ENCODE measurements around the gene MBOAT1. TPM values are rescaled to one million over a fixed set of nuclear protein-coding genes. Genes with fewer than 3 reads are reported as not detected.

The MBOAT1 gene
- total RNA-seq, 4 donors from 2014 or later: 0.61 to 1.8 (median 1.1) TPM

DNA sequence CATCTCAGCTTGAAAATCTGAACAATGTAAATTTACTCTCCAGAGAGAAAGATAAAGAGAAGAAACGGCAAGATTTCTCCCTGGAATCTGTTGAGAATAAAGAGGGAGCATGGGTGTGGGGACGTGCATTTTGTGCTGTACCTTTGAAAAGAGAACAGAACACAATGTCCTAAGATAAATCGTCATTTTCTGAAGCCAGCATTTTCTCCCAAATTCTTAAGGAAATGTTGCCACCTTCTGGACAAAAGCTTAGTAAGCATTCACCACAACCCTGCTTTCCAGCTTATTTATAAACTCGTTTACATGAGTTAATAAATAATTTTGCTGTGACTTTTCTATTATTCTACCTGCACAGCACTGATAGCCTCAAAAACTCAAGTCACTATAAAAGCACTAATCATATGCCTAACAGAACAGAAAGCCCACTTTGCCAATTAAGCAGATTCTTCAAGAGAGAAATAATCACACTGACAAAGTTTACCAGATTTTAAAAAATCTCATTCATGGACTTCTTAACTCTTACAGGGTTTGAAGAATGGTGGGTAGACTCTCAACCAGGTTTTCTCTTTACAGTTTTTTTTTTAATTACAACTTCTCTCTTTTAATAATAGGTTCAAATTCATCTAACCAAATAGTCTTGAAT, 155.8 kb downstream of the MBOAT1 start:
- intact Hi-C loops (cut with DNase I; ENCODE audit: low total_unique reads): loop anchor here (5.0 kb wide), 1 partner anchor 1459 kb away; no protein-coding TSS in a partner anchor
- TF ChIP-seq POLR2A (IDR thresholded peaks at IDR 0.05): no peak
- TF ChIP-seq, protein P1, sequence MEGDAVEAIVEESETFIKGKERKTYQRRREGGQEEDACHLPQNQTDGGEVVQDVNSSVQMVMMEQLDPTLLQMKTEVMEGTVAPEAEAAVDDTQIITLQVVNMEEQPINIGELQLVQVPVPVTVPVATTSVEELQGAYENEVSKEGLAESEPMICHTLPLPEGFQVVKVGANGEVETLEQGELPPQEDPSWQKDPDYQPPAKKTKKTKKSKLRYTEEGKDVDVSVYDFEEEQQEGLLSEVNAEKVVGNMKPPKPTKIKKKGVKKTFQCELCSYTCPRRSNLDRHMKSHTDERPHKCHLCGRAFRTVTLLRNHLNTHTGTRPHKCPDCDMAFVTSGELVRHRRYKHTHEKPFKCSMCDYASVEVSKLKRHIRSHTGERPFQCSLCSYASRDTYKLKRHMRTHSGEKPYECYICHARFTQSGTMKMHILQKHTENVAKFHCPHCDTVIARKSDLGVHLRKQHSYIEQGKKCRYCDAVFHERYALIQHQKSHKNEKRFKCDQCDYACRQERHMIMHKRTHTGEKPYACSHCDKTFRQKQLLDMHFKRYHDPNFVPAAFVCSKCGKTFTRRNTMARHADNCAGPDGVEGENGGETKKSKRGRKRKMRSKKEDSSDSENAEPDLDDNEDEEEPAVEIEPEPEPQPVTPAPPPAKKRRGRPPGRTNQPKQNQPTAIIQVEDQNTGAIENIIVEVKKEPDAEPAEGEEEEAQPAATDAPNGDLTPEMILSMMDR (IDR thresholded peaks at IDR 0.05 in 4 of 5, conservative IDR thresholded peaks at IDR 0.05 in 1 of 5): peak in 3 of 5 experiments; percentile 18 to 36 (median 18)
- Histone ChIP-seq H3K36me3 (no peaks in the 10 kb centered on the region), H3K27me3 (no peaks in the 10 kb centered on the region), H3K4me3 (no peak overlapping the region), H3K9me3 (no peaks in the 10 kb centered on the region), H3K27ac (no peak overlapping the region), H3K4me1 (no peaks in the 10 kb centered on the region)
- DNase-seq (no peak), ATAC-seq (no peak)
- in situ Hi-C loops (cut with MboI; ENCODE audit: low sequenced_read_pairs in 4 of 4): loop anchor here in 2 of 4 donors (25.0 kb wide), 2 partner anchors 1444 to 1469 kb away; no protein-coding TSS in a partner anchor

DNA sequence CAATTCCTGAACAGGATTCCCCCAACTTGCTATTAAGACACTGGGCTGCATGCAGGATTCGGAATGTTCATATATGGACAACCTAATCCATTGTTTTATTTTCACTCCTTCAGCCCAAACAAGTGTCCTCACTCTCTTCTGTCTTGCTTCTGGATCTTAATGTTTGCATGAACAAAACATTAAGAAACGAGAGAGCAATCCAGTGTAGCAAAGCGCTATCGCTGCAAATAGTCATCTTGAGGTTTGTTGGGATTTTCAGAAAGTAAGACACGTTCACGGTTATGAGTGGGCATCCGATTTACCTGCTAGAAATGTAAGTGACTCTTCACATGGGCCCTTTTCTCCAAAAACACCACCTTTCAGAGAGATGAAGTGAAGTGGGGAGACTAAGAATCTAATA, 156.4 kb downstream of the MBOAT1 start:
- no peak for DNase-seq
- TF ChIP-seq, protein P1 (IDR thresholded peaks at IDR 0.05 in 4 of 5, conservative IDR thresholded peaks at IDR 0.05 in 1 of 5): no peak
- TF ChIP-seq POLR2A (IDR thresholded peaks at IDR 0.05): no peak
- no peak overlapping the region for H3K27ac ChIP-seq
- in situ Hi-C loops (cut with MboI; ENCODE audit: low sequenced_read_pairs in 4 of 4) (loop anchor here in 2 of 4 donors (25.0 kb wide), 2 partner anchors 1444 to 1469 kb away; no protein-coding TSS in a partner anchor), intact Hi-C loops (cut with DNase I; ENCODE audit: low total_unique reads) (loop anchor here (5.0 kb wide), 1 partner anchor 1459 kb away; no protein-coding TSS in a partner anchor)
- no peaks in the 10 kb centered on the region for H3K4me1 ChIP-seq
- no peaks in the 10 kb centered on the region for H3K9me3 ChIP-seq
- no peak overlapping the region for H3K4me3 ChIP-seq
- ATAC-seq: no peak
- H3K36me3 ChIP-seq: no peaks in the 10 kb centered on the region
- no peaks in the 10 kb centered on the region for H3K27me3 ChIP-seq

Other genes starting within 250 kb of the MBOAT1 start
- gene E2F3, start 189.4 kb upstream of the MBOAT1 start, total RNA-seq: 10 to 100 TPM in 2 of 4 donors, 1 to 10 TPM in 2; 5.4 to 13.6 (median 10.7) TPM

Data from gastrocnemius medialis (tissue), 4 donors.